WTC11 (cell line): ENCODE data around the gene RERG. TPM values are rescaled to one million over a fixed set of nuclear protein-coding genes. Genes with fewer than 3 reads are reported as not detected.

Experiments
- ATAC-seq: fragments of 200-7000 bp; cut with Tn5 transposase; 2 replicates; pipeline ENCODE4 v1.10.0; 2021; ENCODE audit warnings: mild to moderate bottlenecking, moderate library complexity
- CTCF ChIA-PET: fragments of 300-600 bp; sonication (Branson Sonifier 250); formaldehyde crosslinking; loops from one replicate; lab custom pipeline; 2021; ENCODE audit warnings: antibody characterized with exemption; lab: Charles Lee
- POLR2A ChIA-PET: fragments of 350-600 bp; sonication (Branson Sonifier 250); formaldehyde crosslinking; loops from one replicate; lab custom pipeline; 2021; ENCODE audit warnings: antibody characterized with exemption; lab: Charles Lee
- DNase-seq: peaks from one replicate; pipeline ENCODE4 v3.0.0; 2021; ENCODE audit warnings: low spot score
- H3K27ac Mint-ChIP-seq: 2 replicates; pipeline ENCODE4 v1.8.0; 2021; ENCODE audit warnings: mixed read lengths
- H3K27me3 Mint-ChIP-seq: 2 replicates; pipeline ENCODE4 v1.8.0; 2021; ENCODE audit warnings: low read depth, mild to moderate bottlenecking, moderate library complexity, mixed read lengths
- H3K36me3 Mint-ChIP-seq: 2 replicates; pipeline ENCODE4 v1.8.0; 2021; ENCODE audit warnings: mixed read lengths
- H3K4me1 Mint-ChIP-seq: 2 replicates; pipeline ENCODE4 v1.8.0; 2022; ENCODE audit warnings: mixed read lengths
- H3K4me3 Mint-ChIP-seq: 2 replicates; pipeline ENCODE4 v1.8.0; 2021; ENCODE audit warnings: mild to moderate bottlenecking, moderate library complexity, mixed read lengths
- H3K9me3 Mint-ChIP-seq: 2 replicates; pipeline ENCODE4 v1.8.0; 2021; ENCODE audit warnings: mixed read lengths
- AFF4 ChIP-seq: sonication (generic); formaldehyde crosslinking; IDR thresholded peaks from 2 replicates; pipeline ENCODE4 v1.8.1; 2023; ENCODE audit warnings: mild to moderate bottlenecking, missing genetic modification reagents, borderline replicate concordance
- ATF1 ChIP-seq: sonication (generic); formaldehyde crosslinking; IDR thresholded peaks from 2 replicates; pipeline ENCODE4 v1.8.1; 2023; ENCODE audit warnings: mild to moderate bottlenecking, moderate library complexity, missing genetic modification reagents
- CDX4 ChIP-seq: fragments of 250-450 bp; sonication (Bioruptor Pico); IDR thresholded peaks from 2 replicates; pipeline ENCODE4 v1.9.0; 2021; ENCODE audit warnings: moderate library complexity, mild to moderate bottlenecking, inconsistent platforms, borderline replicate concordance
- E2F4 ChIP-seq: sonication (generic); formaldehyde crosslinking; IDR thresholded peaks from 2 replicates; pipeline ENCODE4 v1.8.1; 2022; ENCODE audit warnings: low read depth, mild to moderate bottlenecking, moderate library complexity, missing genetic modification reagents, borderline replicate concordance
- E2F5 ChIP-seq: sonication (generic); formaldehyde crosslinking; IDR thresholded peaks from 2 replicates; pipeline ENCODE4 v1.8.1; 2022; ENCODE audit warnings: mild to moderate bottlenecking, moderate library complexity, missing genetic modification reagents
- FOXJ3 ChIP-seq: sonication (generic); formaldehyde crosslinking; IDR thresholded peaks from 2 replicates; pipeline ENCODE4 v1.9.0; 2021; ENCODE audit warnings: missing genetic modification reagents, mild to moderate bottlenecking, borderline replicate concordance
- KAT7 ChIP-seq: sonication (generic); formaldehyde crosslinking; IDR thresholded peaks from 2 replicates; pipeline ENCODE4 v1.8.1; 2023; ENCODE audit warnings: missing genetic modification reagents, mild to moderate bottlenecking, borderline replicate concordance
- MXD4 ChIP-seq: fragments of 250-450 bp; sonication (Bioruptor Pico); IDR thresholded peaks from 2 replicates; pipeline ENCODE4 v1.8.0; 2021; ENCODE audit warnings: mild to moderate bottlenecking, moderate library complexity, borderline replicate concordance
- NFE2L1 ChIP-seq: sonication (generic); formaldehyde crosslinking; IDR thresholded peaks from 2 replicates; pipeline ENCODE4 v1.8.1; 2023; ENCODE audit warnings: missing genetic modification reagents
- NFYB ChIP-seq: sonication (generic); formaldehyde crosslinking; conservative IDR thresholded peaks from 2 replicates; pipeline ENCODE4 v1.8.0; 2022; ENCODE audit warnings: low read depth, missing genetic modification reagents
- NR1H2 ChIP-seq: sonication (generic); formaldehyde crosslinking; IDR thresholded peaks from 2 replicates; pipeline ENCODE4 v1.9.0; 2021; ENCODE audit warnings: mild to moderate bottlenecking, moderate library complexity, missing genetic modification reagents
- TEAD4 ChIP-seq: sonication (generic); formaldehyde crosslinking; IDR thresholded peaks from 2 replicates; pipeline ENCODE4 v1.8.0; 2022; ENCODE audit warnings: mild to moderate bottlenecking, missing genetic modification reagents
- USF1 ChIP-seq: sonication (generic); formaldehyde crosslinking; IDR thresholded peaks from 2 replicates; pipeline ENCODE4 v1.8.0; 2022; ENCODE audit warnings: mild to moderate bottlenecking, missing genetic modification reagents
- ZBTB43 ChIP-seq: sonication (generic); formaldehyde crosslinking; IDR thresholded peaks from 2 replicates; pipeline ENCODE4 v1.8.1; 2023; ENCODE audit warnings: mild to moderate bottlenecking, missing genetic modification reagents
- ZNF121 ChIP-seq: sonication (generic); formaldehyde crosslinking; IDR thresholded peaks from 2 replicates; pipeline ENCODE4 v1.8.0; 2023; ENCODE audit warnings: missing genetic modification reagents
- ZNF396 ChIP-seq: fragments of 250-450 bp; sonication (Bioruptor Pico); IDR thresholded peaks from 2 replicates; pipeline ENCODE4 v1.8.0; 2021; ENCODE audit warnings: mild to moderate bottlenecking, moderate library complexity, borderline replicate concordance
- ZNF425 ChIP-seq: fragments of 250-450 bp; sonication (Bioruptor Pico); conservative IDR thresholded peaks from 2 replicates; pipeline ENCODE4 v1.9.0; 2021; ENCODE audit warnings: mild to moderate bottlenecking
- ZSCAN18 ChIP-seq: fragments of 250-450 bp; sonication (Bioruptor Pico); IDR thresholded peaks from 2 replicates; pipeline ENCODE4 v2.1.2; 2022; ENCODE audit warnings: mild to moderate bottlenecking, moderate library complexity
- total RNA-seq: library from RNA; stranded (reverse); gene quantifications from 3 replicates; pipeline ENCODE4 v1.2.3, GENCODE V29; 2021

RERG gene
- total RNA-seq, 1 experiment from 2014 or later, result 0.28 TPM

GRCh38 chr12:15157269-15157671 is 63.9 kb downstream of the RERG start:
- CTCF ChIA-PET, result interaction anchor here (6.0 kb wide), 1 partner anchor 64 kb away, joined by 48 read pairs; the partner anchor contains the start of gene RERG
- H3K27me3 Mint-ChIP-seq, result no peaks in the 10 kb centered on the region

GRCh38 chr12:15155271-15155670 is 65.9 kb downstream of the RERG start:
- Mint-ChIP-seq H3K27me3 (no peaks in the 10 kb centered on the region), H3K4me1 (no peaks in the 10 kb centered on the region), H3K27ac (no peak overlapping the region), H3K9me3 (no peaks in the 10 kb centered on the region), H3K36me3 (no peaks in the 10 kb centered on the region), H3K4me3 (no peak overlapping the region)
- DNase-seq, result no peak
- CTCF ChIA-PET, result interaction anchor here (1.3 to 6.0 kb wide), 2 partner anchors 66 to 168 kb away, joined by 3 to 48 read pairs; partner anchors contain the start of gene RERG
- POLR2A ChIA-PET, result no interaction called here
- no peak for ATAC-seq
- TF ChIP-seq AFF4 (CRISPR knock-in tag), result no peak
- TF ChIP-seq ZNF121 (CRISPR knock-in tag), result no peak
- no peak for TF ChIP-seq NFYB (CRISPR knock-in tag)
- TF ChIP-seq ZNF425 (CRISPR knock-in tag), result no peak
- no peak for TF ChIP-seq TEAD4 (CRISPR knock-in tag)
- no peak for TF ChIP-seq USF1 (CRISPR knock-in tag)
- no peak for TF ChIP-seq ATF1
- TF ChIP-seq MXD4 (CRISPR knock-in tag), result no peak
- TF ChIP-seq ZNF396 (CRISPR knock-in tag), result no peak

More at GRCh38 chr12:15157269-15157671, 63.9 kb downstream of the RERG start:
- no peak for ATAC-seq
- TF ChIP-seq CDX4 (CRISPR knock-in tag), result no peak
- TF ChIP-seq ZBTB43, result no peak
- TF ChIP-seq E2F4 (CRISPR knock-in tag), result no peak
- TF ChIP-seq FOXJ3 (CRISPR knock-in tag), result no peak
- no peak for TF ChIP-seq KAT7 (CRISPR knock-in tag)
- no peak for TF ChIP-seq ZSCAN18 (CRISPR knock-in tag)
- no peak for TF ChIP-seq NFE2L1 (CRISPR knock-in tag)
- no peak for TF ChIP-seq NR1H2 (CRISPR knock-in tag)
- TF ChIP-seq E2F5, result no peak
- Mint-ChIP-seq H3K9me3 (no peaks in the 10 kb centered on the region), H3K27ac (no peak overlapping the region), H3K36me3 (no peaks in the 10 kb centered on the region), H3K4me3 (no peak overlapping the region), H3K4me1 (no peaks in the 10 kb centered on the region)
- DNase-seq, result no peak
- POLR2A ChIA-PET, result interaction anchor here (0.9 kb wide), 1 partner anchor 492 kb away, joined by 3 read pairs; no protein-coding TSS in a partner anchor
